Thyroid gland (tissue), 4 donors: ENCODE results near the gene MN1.

Source experiments
- POLR2A ChIP-seq, 2 donors: fragments of 450-650 bp; IDR thresholded peaks; one replicate each; pipeline ENCODE4 v1.6.1; 2017; ENCODE audit warnings: antibody characterized with exemption in 2 of 2, mild to moderate bottlenecking in 2 of 2, moderate library complexity in 1 of 2
- TF ChIP-seq, protein P1 (sequence below), 6 experiments: fragments of 200-600 bp in 3 of 6; fragments of 450-650 bp in 3 of 6; sonication (generic) in 3 of 6; IDR thresholded peaks; one replicate each; pipeline ENCODE4 v1.5.1; 2016 to 2019; ENCODE audit warnings: antibody characterized with exemption in 6 of 6, mild to moderate bottlenecking in 2 of 6, inconsistent platforms in 1 of 6, moderate library complexity in 1 of 6

DNA sequence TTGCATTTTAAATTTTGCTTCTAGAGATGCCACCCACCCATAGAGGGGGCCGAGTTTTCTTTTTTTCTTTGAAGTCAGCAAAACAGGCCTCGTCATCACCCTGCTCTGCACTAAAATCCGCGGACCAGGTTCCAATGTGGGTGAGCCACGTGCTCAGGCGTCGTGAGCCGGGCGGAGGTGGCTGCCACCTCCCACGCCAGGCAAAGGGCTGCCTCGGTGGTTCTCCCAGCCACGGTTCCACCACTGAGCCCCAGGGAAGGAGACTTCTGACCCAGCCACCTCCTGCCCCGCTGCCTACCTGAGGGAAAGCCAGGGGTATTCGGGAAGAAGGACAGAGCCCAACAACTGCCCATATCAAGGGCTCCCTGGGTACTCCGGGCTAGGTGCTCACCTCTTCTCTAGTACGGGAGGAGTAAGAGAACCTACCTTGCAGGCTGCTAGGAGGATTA lies 45.3 kb downstream of the MN1 start:
- TF ChIP-seq, protein P1, sequence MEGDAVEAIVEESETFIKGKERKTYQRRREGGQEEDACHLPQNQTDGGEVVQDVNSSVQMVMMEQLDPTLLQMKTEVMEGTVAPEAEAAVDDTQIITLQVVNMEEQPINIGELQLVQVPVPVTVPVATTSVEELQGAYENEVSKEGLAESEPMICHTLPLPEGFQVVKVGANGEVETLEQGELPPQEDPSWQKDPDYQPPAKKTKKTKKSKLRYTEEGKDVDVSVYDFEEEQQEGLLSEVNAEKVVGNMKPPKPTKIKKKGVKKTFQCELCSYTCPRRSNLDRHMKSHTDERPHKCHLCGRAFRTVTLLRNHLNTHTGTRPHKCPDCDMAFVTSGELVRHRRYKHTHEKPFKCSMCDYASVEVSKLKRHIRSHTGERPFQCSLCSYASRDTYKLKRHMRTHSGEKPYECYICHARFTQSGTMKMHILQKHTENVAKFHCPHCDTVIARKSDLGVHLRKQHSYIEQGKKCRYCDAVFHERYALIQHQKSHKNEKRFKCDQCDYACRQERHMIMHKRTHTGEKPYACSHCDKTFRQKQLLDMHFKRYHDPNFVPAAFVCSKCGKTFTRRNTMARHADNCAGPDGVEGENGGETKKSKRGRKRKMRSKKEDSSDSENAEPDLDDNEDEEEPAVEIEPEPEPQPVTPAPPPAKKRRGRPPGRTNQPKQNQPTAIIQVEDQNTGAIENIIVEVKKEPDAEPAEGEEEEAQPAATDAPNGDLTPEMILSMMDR (IDR thresholded peaks at IDR 0.05), result no peak
- TF ChIP-seq POLR2A (IDR thresholded peaks at IDR 0.05), result no peak
